ENCODE results near the gene NASP. TPM values are rescaled to one million over a fixed set of nuclear protein-coding genes. Genes with fewer than 3 reads are reported as not detected.

NASP gene, protein sequence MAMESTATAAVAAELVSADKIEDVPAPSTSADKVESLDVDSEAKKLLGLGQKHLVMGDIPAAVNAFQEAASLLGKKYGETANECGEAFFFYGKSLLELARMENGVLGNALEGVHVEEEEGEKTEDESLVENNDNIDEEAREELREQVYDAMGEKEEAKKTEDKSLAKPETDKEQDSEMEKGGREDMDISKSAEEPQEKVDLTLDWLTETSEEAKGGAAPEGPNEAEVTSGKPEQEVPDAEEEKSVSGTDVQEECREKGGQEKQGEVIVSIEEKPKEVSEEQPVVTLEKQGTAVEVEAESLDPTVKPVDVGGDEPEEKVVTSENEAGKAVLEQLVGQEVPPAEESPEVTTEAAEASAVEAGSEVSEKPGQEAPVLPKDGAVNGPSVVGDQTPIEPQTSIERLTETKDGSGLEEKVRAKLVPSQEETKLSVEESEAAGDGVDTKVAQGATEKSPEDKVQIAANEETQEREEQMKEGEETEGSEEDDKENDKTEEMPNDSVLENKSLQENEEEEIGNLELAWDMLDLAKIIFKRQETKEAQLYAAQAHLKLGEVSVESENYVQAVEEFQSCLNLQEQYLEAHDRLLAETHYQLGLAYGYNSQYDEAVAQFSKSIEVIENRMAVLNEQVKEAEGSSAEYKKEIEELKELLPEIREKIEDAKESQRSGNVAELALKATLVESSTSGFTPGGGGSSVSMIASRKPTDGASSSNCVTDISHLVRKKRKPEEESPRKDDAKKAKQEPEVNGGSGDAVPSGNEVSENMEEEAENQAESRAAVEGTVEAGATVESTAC
- total RNA-seq = 22.6 and 79.2 TPM in 2 replicates

DNA sequence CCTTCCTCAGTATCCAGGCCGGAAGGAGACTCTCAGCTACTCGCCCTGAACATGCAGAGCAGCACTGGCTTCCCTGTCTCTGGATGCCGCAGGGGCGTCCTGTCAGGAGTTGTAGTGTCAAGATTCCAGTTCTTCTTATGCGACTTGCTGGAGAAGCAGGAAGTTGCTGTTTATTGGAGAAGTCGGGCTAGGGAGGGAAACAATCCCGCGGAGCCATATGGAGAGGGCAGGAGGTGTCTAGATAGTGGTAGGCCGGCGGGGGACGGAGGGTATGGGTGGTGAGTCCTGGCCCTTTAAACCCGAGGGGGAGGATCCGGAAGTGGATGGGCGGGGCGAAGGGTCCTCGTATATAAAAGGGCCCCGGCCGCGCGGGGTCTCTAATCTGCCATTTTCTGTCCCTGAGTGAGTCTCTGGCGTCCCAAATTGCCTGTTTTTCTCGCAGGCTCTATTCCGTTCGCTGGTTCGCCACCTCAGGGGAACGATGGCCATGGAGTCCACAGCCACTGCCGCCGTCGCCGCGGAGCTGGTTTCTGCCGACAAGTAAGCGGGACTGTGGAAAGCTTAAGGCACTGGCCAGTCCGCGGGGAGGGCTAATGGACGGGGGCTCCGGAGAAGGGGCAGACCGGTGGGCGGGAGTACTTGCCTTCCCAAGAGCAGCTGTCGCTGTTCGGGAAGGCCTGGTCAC is at the start of gene NASP:
Gene NASP (plus strand): TSS at position 376 of the 685 bp plus-strand sequence. CDS start 106 bp downstream, at position 482.

DNA sequence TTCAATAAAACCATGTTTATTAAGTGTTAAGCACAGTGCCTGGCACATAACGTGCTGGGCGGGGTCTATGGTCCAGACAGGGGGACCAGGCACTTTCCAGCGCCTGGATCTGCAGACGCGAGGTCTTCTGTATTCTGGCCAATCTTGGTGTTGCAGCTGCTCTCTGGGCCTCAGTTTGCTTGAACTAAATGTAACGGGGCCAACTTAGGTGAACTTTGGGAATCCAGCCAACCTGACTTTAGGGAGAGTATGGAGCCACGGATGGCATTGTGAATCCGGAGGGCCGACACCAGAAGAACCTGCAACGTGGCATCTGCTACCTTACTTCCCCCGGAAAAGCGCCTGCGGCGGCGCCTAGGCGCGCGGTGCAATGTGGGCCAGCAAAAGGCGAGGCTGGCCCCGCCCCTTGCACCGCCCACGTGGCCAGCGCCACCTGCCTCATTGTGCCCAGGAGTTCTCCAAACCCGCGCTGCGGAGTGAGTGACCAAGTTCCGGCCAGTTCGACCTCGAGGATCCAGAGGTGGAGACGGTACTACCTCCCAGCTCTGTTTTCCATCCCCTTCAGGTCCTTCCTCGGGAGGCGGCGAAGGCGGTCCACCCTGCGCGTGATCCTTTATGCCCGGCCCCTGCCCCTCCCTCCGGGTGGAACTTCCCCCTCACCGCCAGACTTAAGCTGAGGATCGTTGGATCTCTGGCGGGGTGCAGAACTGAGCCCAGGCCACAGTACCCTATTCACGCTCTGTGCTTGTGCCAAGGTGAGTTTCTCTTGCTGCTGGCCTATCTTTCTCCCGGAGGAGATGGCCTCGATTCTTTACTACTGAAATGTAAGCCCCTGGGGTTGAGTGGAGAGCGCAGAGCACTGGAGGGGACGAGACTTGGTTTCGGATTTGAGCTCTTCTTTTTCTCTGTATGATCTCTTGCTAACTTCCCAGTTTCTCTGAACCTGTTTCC is 33.2 kb upstream of the NASP start, which contains the start of gene AKR1A1:
Gene AKR1A1 (plus strand): TSS at position 426 of the 951 bp plus-strand sequence. CDS start 10,969 bp downstream, outside the sequence.

DNA sequence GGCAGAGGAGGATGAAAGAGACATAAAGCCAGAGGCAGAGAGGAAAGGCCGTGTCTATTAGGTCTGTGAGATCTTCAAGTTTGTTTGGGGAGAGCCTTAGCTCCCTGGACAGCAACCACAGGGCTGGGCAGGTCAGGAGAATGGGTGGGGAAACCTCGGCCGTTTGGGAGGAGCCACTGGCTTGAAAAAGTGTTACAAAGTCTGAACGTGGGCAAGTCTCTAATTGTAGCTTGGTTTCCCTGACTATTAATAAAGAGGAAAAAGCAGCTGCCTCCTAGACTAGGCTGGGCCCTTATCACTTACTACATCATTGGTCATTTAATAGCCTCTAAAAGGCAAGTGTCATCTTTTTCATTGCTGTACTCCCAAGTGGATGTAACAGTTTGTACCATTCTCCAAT is 40.1 kb downstream of the NASP start, which contains the start of gene CCDC17:
Gene CCDC17 (minus strand): TSS at position 83 of the 400 bp plus-strand sequence. CDS start 145 bp downstream, outside the sequence.

Other genes with a start within 250 kb of the NASP start
- 5.6 and 23.4 TPM in 2 replicates for gene TOE1, start 243.9 kb upstream of the NASP start, total RNA-seq
- gene MUTYH, start 243.6 kb upstream of the NASP start, total RNA-seq = 10.7 and 20.3 TPM in 2 replicates
- 0.96 and 2.5 TPM in 2 replicates for gene TESK2, start 92.9 kb upstream of the NASP start, total RNA-seq
- gene CCDC163, start 84.0 kb upstream of the NASP start, total RNA-seq = 0.56 and 0.77 TPM in 2 replicates
- 2.3 and 3.1 TPM in 2 replicates for gene MMACHC, start 83.7 kb upstream of the NASP start, total RNA-seq
- 433 and 683 TPM in 2 replicates for gene PRDX1, start 62.2 kb upstream of the NASP start, total RNA-seq
- gene AKR1A1, start 33.2 kb upstream of the NASP start, total RNA-seq = 131 and 158 TPM in 2 replicates
- 0.58 and 0.85 TPM in 2 replicates for gene CCDC17, start 40.0 kb downstream of the NASP start, total RNA-seq
- gene GPBP1L1, start 102.5 kb downstream of the NASP start, total RNA-seq = 123 and 132 TPM in 2 replicates
- 6.7 and 8.7 TPM in 2 replicates for gene TMEM69, start 104.1 kb downstream of the NASP start, total RNA-seq
- 11.0 and 15.3 TPM in 2 replicates for gene IPP, start 166.6 kb downstream of the NASP start, total RNA-seq
- gene MAST2, start 219.6 kb downstream of the NASP start, total RNA-seq = 24.7 and 24.8 TPM in 2 replicates